ENCODE results near the gene AIRE.
"Not testable (repeated sequence)": the region's sequence is repeated elsewhere in the genome, so short reads cannot be mapped to it uniquely, and the experiment has no call there.

The AIRE gene

GRCh38 chr21:44291936-44292811, 6.5 kb downstream of the AIRE start:
- no peak for DNase-seq

- no peak for DNase-seq
Measured at GRCh38 chr21:44292812-44293195, 7.1 kb downstream of the AIRE start.

- DNase-seq = no peak
Measured at GRCh38 chr21:44293551-44294231, 8.0 kb downstream of the AIRE start.

- no peak for DNase-seq
Measured at GRCh38 chr21:44294391-44295162, 8.9 kb downstream of the AIRE start.

GRCh38 chr21:44295163-44295573, 9.5 kb downstream of the AIRE start:
- DNase-seq = no peak

- no peak for DNase-seq
Measured at GRCh38 chr21:44295646-44296045, 10.0 kb downstream of the AIRE start.

GRCh38 chr21:44296103-44296519, 10.4 kb downstream of the AIRE start:
- DNase-seq = no peak

- no peak for DNase-seq
Measured at GRCh38 chr21:44296916-44297315, 11.2 kb downstream of the AIRE start.

- peak; percentile 79 for DNase-seq
Measured at GRCh38 chr21:44297525-44298290, 12.0 kb downstream of the AIRE start.

GRCh38 chr21:44298301-44298700, 12.6 kb downstream of the AIRE start:
- DNase-seq = no peak

GRCh38 chr21:44299085-44299457, 13.4 kb downstream of the AIRE start:
- peak; percentile 49 for DNase-seq

GRCh38 chr21:44299458-44300261, 14.0 kb downstream of the AIRE start, which contains the start of gene PFKL:
Gene PFKL, plus strand, starts transcription at chr21:44300053. Its CDS starts 53 bp downstream, at chr21:44300106.
- DNase-seq = no peak

- DNase-seq = peak; percentile 26
Measured at GRCh38 chr21:44300262-44300959, 14.7 kb downstream of the AIRE start.

GRCh38 chr21:44301141-44301540, 15.5 kb downstream of the AIRE start:
- no peak for DNase-seq

- no peak for DNase-seq
Measured at GRCh38 chr21:44301961-44302406, 16.3 kb downstream of the AIRE start.

- not testable (repeated sequence) for DNase-seq
Measured at GRCh38 chr21:44302573-44303401, 17.1 kb downstream of the AIRE start.

- no peak for DNase-seq
Measured at GRCh38 chr21:44303490-44303981, 17.9 kb downstream of the AIRE start.

GRCh38 chr21:44304011-44304616, 18.4 kb downstream of the AIRE start:
- no peak for DNase-seq

GRCh38 chr21:44304877-44305293, 19.2 kb downstream of the AIRE start:
- no peak for DNase-seq
